Gastrocnemius medialis (tissue), 4 donors: ENCODE measurements around the gene LMLN. TPM values are rescaled to one million over a fixed set of nuclear protein-coding genes. Genes with fewer than 3 reads are reported as not detected.

Experiments
- ATAC-seq, 2 donors: fragments of 150-250 bp; one replicate each; pipeline ENCODE4 v1.9.1; 2016
- DNase-seq, 2 donors: peaks; one replicate each; pipeline ENCODE4 v3.0.0-alpha.2; 2019
- H3K27ac ChIP-seq, 4 donors: fragments of 200-600 bp; sonication (generic); 1 replicate in 1 of 4; 2 replicates in 3 of 4; pipeline ENCODE4 v1.5.1; 2016 to 2018; ENCODE audit warnings: mild to moderate bottlenecking in 2 of 4, moderate library complexity in 1 of 4
- H3K27me3 ChIP-seq, 3 donors: fragments of 200-600 bp; sonication (generic) in 2 of 3; 1 replicate in 1 of 3; 2 replicates in 2 of 3; pipeline versions ENCODE4 v1.5.1 to v1.6.0; 2016 to 2019; ENCODE audit warnings: mild to moderate bottlenecking in 1 of 3, moderate library complexity in 1 of 3
- H3K36me3 ChIP-seq, 2 donors: fragments of 200-600 bp; sonication (generic) in 1 of 2; one replicate each; pipeline ENCODE4 v1.5.1; 2017 to 2018
- H3K4me1 ChIP-seq, 2 donors: fragments of 200-600 bp; sonication (generic) in 1 of 2; one replicate each; pipeline ENCODE4 v1.5.1; 2016 to 2017; ENCODE audit warnings: mild to moderate bottlenecking in 2 of 2
- H3K4me3 ChIP-seq, 4 donors: fragments of 200-600 bp; sonication (generic) in 3 of 4; 1 replicate in 1 of 4; 2 replicates in 3 of 4; pipeline ENCODE4 v1.5.1; 2016 to 2019; ENCODE audit warnings: mild to moderate bottlenecking in 2 of 4
- H3K9me3 ChIP-seq, 3 donors: fragments of 200-600 bp; sonication (generic) in 2 of 3; 1 replicate in 1 of 3; 2 replicates in 2 of 3; pipeline ENCODE4 v1.5.1; 2016 to 2019
- CTCF ChIP-seq, 5 experiments: fragments of 450-650 bp in 3 of 5; fragments of 200-600 bp in 2 of 5; sonication (generic) in 2 of 5; IDR thresholded peaks in 4 of 5; conservative IDR thresholded peaks in 1 of 5; 1 replicate in 4 of 5; 2 replicates in 1 of 5; pipeline ENCODE4 v1.5.1; 2016 to 2019; ENCODE audit warnings: antibody characterized with exemption in 5 of 5, mild to moderate bottlenecking in 3 of 5, moderate library complexity in 3 of 5
- POLR2A ChIP-seq, 2 donors: fragments of 450-650 bp; IDR thresholded peaks; one replicate each; pipeline ENCODE4 v1.6.1; 2017; ENCODE audit warnings: antibody characterized with exemption in 2 of 2, mild to moderate bottlenecking in 2 of 2, moderate library complexity in 2 of 2
- in situ Hi-C, 4 donors: fragments of 200-750 bp; cut with MboI; loops; one replicate each; pipeline versions ENCODE4 v1.15.0 to v1.8.0; 2017; ENCODE audit warnings: low sequenced_read_pairs in 4 of 4
- intact Hi-C: fragments of 100-400 bp; cut with DNase I; formaldehyde crosslinking; loops from one replicate; pipeline ENCODE4 v1.15.1; 2023; ENCODE audit warnings: low total_unique reads
- total RNA-seq, 4 donors: library from RNA; depleted of rRNA; stranded (reverse); fragments of >200 nt; gene quantifications; one replicate each; pipeline versions ENCODE4 v1.1.0 to v1.2.3, GENCODE V29; 2016

The LMLN gene
- total RNA-seq, 4 donors from 2014 or later: 2.7 to 8.8 (median 4.6) TPM

DNA sequence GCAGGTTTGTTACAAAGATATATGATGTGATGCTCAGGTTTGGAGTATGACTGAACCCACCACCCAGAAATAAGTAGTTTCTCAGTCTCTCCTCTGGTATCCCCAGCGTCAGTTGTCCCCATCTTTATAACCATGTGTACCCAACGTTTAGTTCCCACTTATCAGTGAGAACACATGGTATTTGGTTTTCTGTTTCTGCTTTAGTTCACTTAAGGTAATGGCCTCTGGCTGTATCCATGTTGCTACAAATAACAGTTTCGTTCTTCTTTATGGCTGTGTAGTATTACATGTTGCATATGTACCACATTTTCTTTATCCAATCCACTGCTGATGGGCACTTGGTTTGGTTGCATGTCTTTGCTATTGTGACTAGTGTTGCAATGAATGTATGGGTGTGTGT lies 132.3 kb downstream of the LMLN start:
- no peaks in the 10 kb centered on the region for H3K4me1 ChIP-seq
- no peaks in the 10 kb centered on the region for H3K9me3 ChIP-seq
- no peak overlapping the region for H3K27ac ChIP-seq
- intact Hi-C loops: no loop called here
- in situ Hi-C loops: no loop called here
- TF ChIP-seq CTCF (IDR thresholded peaks at IDR 0.05 in 4 of 5, conservative IDR thresholded peaks at IDR 0.05 in 1 of 5) (no peak), POLR2A (IDR thresholded peaks at IDR 0.05) (no peak)
- H3K27me3 ChIP-seq: peaks cover 24 to 43% (median 26%) of the 10 kb centered on the region in 3 donors
- H3K4me3 ChIP-seq: no peak overlapping the region
- DNase-seq (no peak), ATAC-seq (no peak)
- H3K36me3 ChIP-seq: no peaks in the 10 kb centered on the region

GRCh38 chr3:198093112-198093679 lies 133.2 kb downstream of the LMLN start:
- DNase-seq (no peak), ATAC-seq (no peak)
- Histone ChIP-seq H3K9me3 (no peaks in the 10 kb centered on the region), H3K36me3 (no peaks in the 10 kb centered on the region), H3K27ac (no peak overlapping the region), H3K27me3 (peaks cover 19 to 35% (median 20%) of the 10 kb centered on the region in 3 donors), H3K4me1 (no peaks in the 10 kb centered on the region), H3K4me3 (no peak overlapping the region)
- intact Hi-C loops (no loop called here), in situ Hi-C loops (no loop called here)
- no peak for TF ChIP-seq POLR2A (IDR thresholded peaks at IDR 0.05)
- TF ChIP-seq CTCF (IDR thresholded peaks at IDR 0.05 in 4 of 5, conservative IDR thresholded peaks at IDR 0.05 in 1 of 5): no peak

Other genes starting within 250 kb of the LMLN start
- 10 to 100 TPM; 15.6 to 33.1 (median 21.6) TPM for gene RUBCN, start 223.3 kb upstream of the LMLN start, total RNA-seq
- gene FYTTD1, start 210.3 kb upstream of the LMLN start, total RNA-seq: 100 to 1,000 TPM in 3 of 4 donors, 10 to 100 TPM in 1; 77.7 to 184 (median 111) TPM
- 100 to 1,000 TPM in 1 of 4 donors, 10 to 100 TPM in 3; 18.0 to 126 (median 26.7) TPM for gene LRCH3, start 169.0 kb upstream of the LMLN start, total RNA-seq
- 100 to 1,000 TPM; 409 to 491 (median 427) TPM for gene RPL35A, start 10.0 kb upstream of the LMLN start, total RNA-seq